Measurements from ENCODE around the gene CDH4.
"Not testable (repeated sequence)": the region's sequence is repeated elsewhere in the genome, so short reads cannot be mapped to it uniquely, and the experiment has no call there.

Gene CDH4

DNA sequence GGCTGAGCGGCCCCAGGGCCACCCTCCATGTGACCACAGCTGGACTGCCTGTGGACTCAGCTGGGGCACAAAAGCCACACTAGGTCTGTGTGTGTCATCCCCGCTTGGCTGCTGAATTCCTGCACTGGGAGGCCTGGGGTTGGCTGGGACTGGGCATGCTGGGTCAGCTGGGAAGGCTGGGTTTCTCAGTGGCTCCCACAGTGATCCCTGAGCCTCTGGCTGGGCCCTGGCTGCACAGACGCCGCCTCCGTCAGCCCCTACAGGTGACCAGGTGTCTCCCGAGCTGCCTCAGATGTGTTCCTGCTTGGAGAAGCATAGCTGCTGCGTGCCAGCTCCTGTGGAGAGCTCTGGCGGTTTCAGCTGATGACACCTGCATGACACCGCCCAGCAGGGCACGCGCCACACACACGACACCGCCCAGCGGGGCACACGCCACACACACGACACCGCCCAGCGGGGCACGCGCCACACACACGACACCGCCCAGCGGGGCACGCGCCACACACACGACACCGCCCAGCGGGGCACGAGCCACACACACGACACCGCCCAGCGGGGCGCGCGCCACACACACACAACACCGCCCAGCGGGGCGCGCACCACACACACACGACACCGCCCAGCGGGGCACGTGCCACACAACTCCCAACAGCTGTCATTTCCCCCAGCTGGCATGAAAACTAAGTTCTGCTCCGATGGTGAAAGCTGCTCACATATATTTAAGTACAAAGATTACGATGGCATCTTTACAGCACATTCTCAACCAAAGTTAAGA lies 724.8 kb downstream of the CDH4 start:
- Histone ChIP-seq H3K9ac (ENCODE audit: low read length) (no peak overlapping the region), H3K9me3 (ENCODE audit: low read length) (no peaks in the 10 kb centered on the region), H3K4me1 (ENCODE audit: insufficient read depth, low read length) (no peaks in the 10 kb centered on the region), H3K27ac (ENCODE audit: low read depth, low read length) (no peak overlapping the region), H3K27me3 (ENCODE audit: control insufficient read depth in 1 of 2, insufficient read depth in 2 of 2, low read length in 2 of 2) (no peaks in the 10 kb centered on the region), H3K4me3 (ENCODE audit: low read depth in 1 of 2, low read length in 2 of 2) (no peak overlapping the region), H3K36me3 (ENCODE audit: insufficient read depth, low read length) (peaks cover 23% of the 10 kb centered on the region)

DNA sequence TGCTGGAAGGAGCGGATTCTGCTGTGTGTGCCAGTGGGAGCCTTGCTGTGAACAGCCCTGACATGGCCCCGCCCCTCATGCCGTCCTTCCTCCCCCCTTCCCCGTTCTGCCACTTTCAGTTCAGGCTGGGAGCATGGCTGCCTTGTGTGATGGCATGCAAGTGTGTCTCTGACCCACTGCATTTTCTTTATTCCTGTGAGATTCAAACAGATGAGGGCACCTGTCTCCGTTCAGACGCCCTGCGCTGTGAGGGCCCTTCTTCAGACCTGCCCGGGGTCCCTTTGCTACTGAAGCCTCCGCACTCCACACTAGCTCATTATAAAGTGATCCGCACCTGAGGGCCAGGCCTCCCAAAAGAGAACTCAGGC lies 725.3 kb downstream of the CDH4 start:
- H3K4me3 ChIP-seq (ENCODE audit: low read depth in 1 of 2, low read length in 2 of 2) = no peak overlapping the region
- no peak overlapping the region for H3K27ac ChIP-seq (ENCODE audit: low read depth, low read length)
- peaks cover 19% of the 10 kb centered on the region for H3K36me3 ChIP-seq (ENCODE audit: insufficient read depth, low read length)
- H3K9me3 ChIP-seq (ENCODE audit: low read length) = no peaks in the 10 kb centered on the region
- H3K9ac ChIP-seq (ENCODE audit: low read length) = no peak overlapping the region
- H3K27me3 ChIP-seq (ENCODE audit: control insufficient read depth in 1 of 2, insufficient read depth in 2 of 2, low read length in 2 of 2) = no peaks in the 10 kb centered on the region
- no peaks in the 10 kb centered on the region for H3K4me1 ChIP-seq (ENCODE audit: insufficient read depth, low read length)

DNA sequence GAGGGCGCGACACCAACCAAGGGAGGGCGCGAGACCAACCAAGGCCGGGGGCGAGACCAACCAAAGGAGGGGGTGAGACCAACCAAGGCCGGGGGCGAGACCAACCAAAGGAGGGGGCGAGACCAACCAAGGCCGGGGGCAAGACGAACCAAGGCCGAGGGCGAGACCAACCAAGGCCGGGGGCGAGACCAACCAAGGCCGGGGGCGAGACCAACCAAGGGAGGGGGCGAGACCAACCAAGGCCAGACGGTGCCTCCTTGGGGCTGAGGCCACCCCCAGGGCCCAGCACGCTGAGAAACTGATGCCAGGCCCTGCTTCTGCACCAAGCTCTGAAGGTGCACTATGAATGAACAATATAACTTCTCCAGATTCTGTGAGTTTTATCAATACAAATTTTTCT lies 726.4 kb downstream of the CDH4 start:
- Histone ChIP-seq H3K9me3 (ENCODE audit: low read length) (no peaks in the 10 kb centered on the region), H3K27me3 (ENCODE audit: control insufficient read depth in 1 of 2, insufficient read depth in 2 of 2, low read length in 2 of 2) (no peaks in the 10 kb centered on the region), H3K27ac (ENCODE audit: low read depth, low read length) (no peak overlapping the region), H3K4me3 (ENCODE audit: low read depth in 1 of 2, low read length in 2 of 2) (no peak overlapping the region), H3K9ac (ENCODE audit: low read length) (no peak overlapping the region), H3K4me1 (ENCODE audit: insufficient read depth, low read length) (no peaks in the 10 kb centered on the region), H3K36me3 (ENCODE audit: insufficient read depth, low read length) (peaks cover 9% of the 10 kb centered on the region)

DNA sequence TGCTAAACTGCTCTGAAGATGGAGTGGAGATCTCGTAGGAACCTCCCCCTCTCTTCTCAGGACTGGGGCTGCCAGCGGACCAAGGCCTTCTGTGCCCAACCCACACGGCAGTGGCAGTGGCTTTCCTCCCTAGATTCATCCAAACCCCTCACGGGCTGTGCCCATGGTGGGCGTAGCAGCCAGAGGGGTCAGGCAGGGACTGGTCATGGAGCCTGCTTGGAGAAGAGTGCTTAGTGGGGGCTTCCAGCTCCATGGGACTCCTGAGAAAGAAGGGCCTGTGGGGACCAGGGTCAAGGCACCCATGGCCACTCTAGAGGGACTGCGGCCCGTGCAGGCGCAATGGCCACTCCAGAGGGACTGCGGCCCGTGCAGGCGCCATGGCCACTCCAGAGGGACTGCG lies 727.0 kb downstream of the CDH4 start:
- no peaks in the 10 kb centered on the region for H3K4me1 ChIP-seq (ENCODE audit: insufficient read depth, low read length)
- no peaks in the 10 kb centered on the region for H3K9me3 ChIP-seq (ENCODE audit: low read length)
- no peaks in the 10 kb centered on the region for H3K27me3 ChIP-seq (ENCODE audit: control insufficient read depth in 1 of 2, insufficient read depth in 2 of 2, low read length in 2 of 2)
- H3K27ac ChIP-seq (ENCODE audit: low read depth, low read length) = no peak overlapping the region
- H3K9ac ChIP-seq (ENCODE audit: low read length) = no peak overlapping the region
- peaks cover 7% of the 10 kb centered on the region for H3K36me3 ChIP-seq (ENCODE audit: insufficient read depth, low read length)
- H3K4me3 ChIP-seq (ENCODE audit: low read depth in 1 of 2, low read length in 2 of 2) = no peak overlapping the region

DNA sequence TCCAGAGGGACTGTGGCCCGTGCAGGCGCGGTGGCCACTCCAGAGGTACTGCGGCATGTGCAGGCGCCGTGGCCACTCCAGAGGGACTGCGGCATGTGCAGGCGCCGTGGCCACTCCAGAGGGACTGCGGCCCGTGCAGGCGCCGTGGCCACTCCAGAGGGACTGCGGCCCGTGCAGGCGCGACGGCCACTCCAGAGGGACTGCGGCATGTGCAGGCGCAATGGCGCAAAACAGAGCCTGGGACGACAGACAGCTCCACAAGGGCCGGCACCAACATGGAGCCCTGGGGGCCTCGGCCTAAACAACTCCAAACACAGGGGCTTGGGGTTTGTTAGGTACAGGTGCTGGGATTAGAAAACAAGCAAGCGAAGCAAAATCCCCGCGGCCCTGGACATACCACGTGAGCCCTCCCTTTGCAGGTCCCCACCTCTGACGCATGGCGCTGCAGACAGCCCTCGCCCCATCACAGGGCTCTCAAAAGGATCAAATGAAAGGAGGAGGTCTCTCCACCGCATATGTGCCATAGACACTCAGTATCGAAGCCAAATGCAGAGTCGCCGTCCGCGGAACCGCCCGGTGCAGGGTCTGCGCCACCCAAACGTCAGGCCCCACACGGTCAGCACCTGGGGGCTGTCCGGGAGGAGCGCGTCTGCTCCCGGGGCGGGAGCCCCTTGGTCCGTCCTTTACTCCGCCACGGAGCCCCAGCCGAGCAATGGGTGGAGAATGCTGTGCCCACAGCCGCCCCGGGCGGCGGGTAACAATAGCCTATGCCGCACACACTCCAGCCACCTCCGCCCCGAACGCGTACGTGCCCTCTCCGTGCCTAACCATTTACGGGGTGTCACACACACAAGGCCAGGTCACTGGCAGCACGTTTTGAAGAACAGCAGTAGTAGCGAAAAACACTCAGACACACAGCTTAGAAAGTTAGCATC lies 727.9 kb downstream of the CDH4 start:
- no peak overlapping the region for H3K4me3 ChIP-seq (ENCODE audit: low read depth in 1 of 2, low read length in 2 of 2)
- no peaks in the 10 kb centered on the region for H3K9me3 ChIP-seq (ENCODE audit: low read length)
- no peak overlapping the region for H3K9ac ChIP-seq (ENCODE audit: low read length)
- H3K4me1 ChIP-seq (ENCODE audit: insufficient read depth, low read length) = no peaks in the 10 kb centered on the region
- H3K27me3 ChIP-seq (ENCODE audit: control insufficient read depth in 1 of 2, insufficient read depth in 2 of 2, low read length in 2 of 2) = no peaks in the 10 kb centered on the region
- peaks cover 5% of the 10 kb centered on the region for H3K36me3 ChIP-seq (ENCODE audit: insufficient read depth, low read length)
- H3K27ac ChIP-seq (ENCODE audit: low read depth, low read length) = no peak overlapping the region

DNA sequence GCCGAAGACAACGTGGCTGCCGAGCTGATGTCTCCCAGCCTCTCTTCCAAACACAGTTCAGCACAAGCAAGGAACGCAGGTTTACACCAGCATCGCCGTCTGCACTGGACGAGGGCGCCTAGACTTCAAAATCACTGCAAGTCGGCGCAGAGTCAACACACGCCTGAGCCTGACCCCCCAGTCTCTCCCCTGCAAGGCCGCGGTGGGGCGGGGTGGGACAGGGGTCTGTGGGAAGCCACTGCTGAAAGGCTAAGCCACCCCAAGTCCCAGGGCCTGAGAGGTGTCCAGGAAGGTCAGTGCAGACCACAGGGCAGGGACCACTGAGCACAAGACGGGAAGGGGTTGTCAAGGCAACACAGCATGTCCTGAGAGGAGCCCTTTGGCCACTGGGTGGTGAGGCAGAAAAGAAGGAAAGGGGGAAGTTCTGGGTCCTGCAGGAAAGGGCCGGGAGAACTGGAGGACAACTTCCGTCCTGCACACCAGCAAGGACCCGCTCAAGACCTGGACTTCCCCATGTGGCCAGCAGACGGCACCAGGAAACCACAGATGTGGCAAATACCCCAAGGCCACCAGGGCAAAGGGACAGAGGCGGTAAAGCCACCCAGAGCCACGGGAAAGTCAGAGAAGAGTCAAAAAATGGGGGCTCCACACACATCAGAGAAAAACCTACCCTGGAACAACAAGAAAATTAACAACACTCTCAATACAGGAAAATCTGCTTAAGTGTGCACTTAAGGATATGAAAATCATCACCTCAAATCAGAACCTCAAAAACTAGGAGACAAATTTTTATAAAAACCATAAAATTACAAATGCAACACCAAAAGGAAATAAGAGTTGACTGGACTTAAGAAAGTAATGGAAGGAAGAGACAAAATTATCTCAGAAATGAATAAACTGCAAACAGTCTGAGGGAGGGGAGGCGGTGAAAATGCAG lies 728.9 kb downstream of the CDH4 start:
- H3K27me3 ChIP-seq (ENCODE audit: control insufficient read depth in 1 of 2, insufficient read depth in 2 of 2, low read length in 2 of 2) = no peaks in the 10 kb centered on the region
- H3K9me3 ChIP-seq (ENCODE audit: low read length) = no peaks in the 10 kb centered on the region
- H3K4me3 ChIP-seq (ENCODE audit: low read depth in 1 of 2, low read length in 2 of 2) = no peak overlapping the region
- no peak overlapping the region for H3K9ac ChIP-seq (ENCODE audit: low read length)
- no peak overlapping the region for H3K27ac ChIP-seq (ENCODE audit: low read depth, low read length)
- peaks cover 5% of the 10 kb centered on the region for H3K36me3 ChIP-seq (ENCODE audit: insufficient read depth, low read length)
- no peaks in the 10 kb centered on the region for H3K4me1 ChIP-seq (ENCODE audit: insufficient read depth, low read length)

DNA sequence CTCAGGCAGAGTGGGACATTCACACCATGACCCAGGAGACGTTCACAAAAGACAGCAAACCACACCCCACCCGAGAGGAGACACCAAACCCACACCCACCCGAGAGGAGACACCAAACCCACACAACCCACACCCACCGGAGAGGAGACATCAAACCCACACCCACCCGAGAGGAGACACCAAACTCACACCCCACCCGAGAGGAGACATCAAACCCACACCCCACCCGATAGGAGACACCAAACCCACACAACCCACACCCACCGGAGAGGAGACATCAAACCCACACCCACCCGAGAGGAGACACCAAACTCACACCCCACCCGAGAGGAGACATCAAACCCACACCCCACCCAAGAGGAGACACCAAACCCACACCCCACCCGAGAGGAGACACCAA lies 729.6 kb downstream of the CDH4 start:
- not testable (repeated sequence) for H3K9ac ChIP-seq (ENCODE audit: low read length); H3K4me3 ChIP-seq (ENCODE audit: low read depth in 1 of 2, low read length in 2 of 2); H3K9me3 ChIP-seq (ENCODE audit: low read length); H3K36me3 ChIP-seq (ENCODE audit: insufficient read depth, low read length); H3K27ac ChIP-seq (ENCODE audit: low read depth, low read length); H3K4me1 ChIP-seq (ENCODE audit: insufficient read depth, low read length); H3K27me3 ChIP-seq (ENCODE audit: control insufficient read depth in 1 of 2, insufficient read depth in 2 of 2, low read length in 2 of 2)

DNA sequence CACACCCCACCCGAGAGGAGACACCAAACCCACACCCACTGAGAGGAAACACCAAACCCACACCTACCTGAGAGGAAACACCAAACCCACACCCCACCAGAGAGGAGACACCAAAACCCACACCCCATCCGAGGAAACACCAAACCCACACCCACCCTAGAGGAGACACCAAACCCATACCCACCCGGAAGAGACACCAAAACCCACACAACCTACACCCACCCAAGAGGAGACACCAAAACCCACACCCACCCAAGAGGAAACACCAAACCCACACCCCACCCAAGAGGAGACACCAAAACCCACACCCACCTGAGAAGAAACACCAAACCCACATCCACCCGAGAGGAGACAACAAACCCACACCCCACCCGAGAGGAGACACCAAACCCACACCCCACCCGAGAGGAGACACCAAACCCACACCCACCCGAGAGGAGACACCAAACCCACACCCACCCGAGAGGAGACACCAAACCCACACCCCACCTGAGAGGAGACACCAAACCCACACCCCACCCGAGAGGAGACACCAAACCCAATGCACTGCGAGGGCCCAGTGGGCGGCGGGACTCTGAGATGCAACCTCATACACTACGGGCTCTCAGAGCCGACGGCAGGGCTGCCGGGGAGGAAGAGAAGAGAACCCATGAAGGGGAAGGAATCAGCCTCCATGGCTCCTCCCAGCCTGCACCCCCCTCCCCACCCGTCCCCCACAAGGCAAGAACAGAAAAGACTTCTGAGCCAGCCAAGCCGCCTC lies 730.3 kb downstream of the CDH4 start:
- Histone ChIP-seq H3K27ac (ENCODE audit: low read depth, low read length) (no peak overlapping the region), H3K27me3 (ENCODE audit: control insufficient read depth in 1 of 2, insufficient read depth in 2 of 2, low read length in 2 of 2) (no peaks in the 10 kb centered on the region), H3K4me1 (ENCODE audit: insufficient read depth, low read length) (no peaks in the 10 kb centered on the region), H3K9ac (ENCODE audit: low read length) (no peak overlapping the region), H3K36me3 (ENCODE audit: insufficient read depth, low read length) (peaks cover 5% of the 10 kb centered on the region), H3K4me3 (ENCODE audit: low read depth in 1 of 2, low read length in 2 of 2) (no peak overlapping the region), H3K9me3 (ENCODE audit: low read length) (no peaks in the 10 kb centered on the region)

DNA sequence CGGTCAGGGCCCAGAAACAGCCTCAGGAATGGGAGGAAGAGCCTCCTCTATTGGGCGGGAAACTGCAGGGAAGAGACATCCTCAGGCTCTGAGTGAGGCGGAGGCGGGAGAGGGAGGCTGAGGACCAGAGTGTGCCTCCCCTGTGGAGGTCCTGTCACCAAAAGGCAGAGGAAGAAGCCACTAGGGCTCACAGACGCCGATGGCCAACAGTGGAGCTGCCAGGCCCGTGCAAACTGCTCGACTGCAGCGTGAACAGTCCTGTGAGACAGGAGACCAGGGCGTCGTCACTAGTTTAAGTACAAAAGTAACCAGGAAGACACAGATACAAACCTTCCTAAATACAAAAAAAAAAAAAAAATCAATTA lies 730.9 kb downstream of the CDH4 start:
- Histone ChIP-seq H3K27ac (ENCODE audit: low read depth, low read length) (no peak overlapping the region), H3K36me3 (ENCODE audit: insufficient read depth, low read length) (peaks cover 10% of the 10 kb centered on the region), H3K27me3 (ENCODE audit: control insufficient read depth in 1 of 2, insufficient read depth in 2 of 2, low read length in 2 of 2) (no peaks in the 10 kb centered on the region), H3K9ac (ENCODE audit: low read length) (no peak overlapping the region), H3K4me3 (ENCODE audit: low read depth in 1 of 2, low read length in 2 of 2) (no peak overlapping the region), H3K9me3 (ENCODE audit: low read length) (no peaks in the 10 kb centered on the region), H3K4me1 (ENCODE audit: insufficient read depth, low read length) (no peaks in the 10 kb centered on the region)

DNA sequence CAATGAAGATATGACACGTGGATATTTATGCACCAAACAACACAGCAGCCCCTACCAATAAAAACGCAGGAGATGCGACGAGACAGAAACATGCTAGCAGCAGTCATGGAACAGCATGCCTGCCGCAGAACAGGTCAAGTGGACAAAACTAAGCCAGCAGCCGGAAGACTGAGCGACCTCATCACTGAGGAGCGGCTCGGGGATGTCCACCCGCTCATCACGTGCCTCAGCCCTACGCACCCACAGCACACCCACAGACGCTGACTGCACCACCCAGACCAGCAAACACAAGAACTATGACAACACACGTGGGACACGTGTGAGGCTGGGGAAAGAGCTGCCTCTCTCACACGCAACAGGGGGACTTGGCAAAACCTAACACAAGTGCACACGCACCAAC lies 731.9 kb downstream of the CDH4 start:
- Histone ChIP-seq H3K27me3 (ENCODE audit: control insufficient read depth in 1 of 2, insufficient read depth in 2 of 2, low read length in 2 of 2) (no peaks in the 10 kb centered on the region), H3K4me1 (ENCODE audit: insufficient read depth, low read length) (no peaks in the 10 kb centered on the region), H3K36me3 (ENCODE audit: insufficient read depth, low read length) (peaks cover 11% of the 10 kb centered on the region), H3K27ac (ENCODE audit: low read depth, low read length) (no peak overlapping the region), H3K4me3 (ENCODE audit: low read depth in 1 of 2, low read length in 2 of 2) (no peak overlapping the region), H3K9ac (ENCODE audit: low read length) (no peak overlapping the region), H3K9me3 (ENCODE audit: low read length) (no peaks in the 10 kb centered on the region)
